H1 (cell line): ENCODE data around the gene DDC. TPM values are rescaled to one million over a fixed set of nuclear protein-coding genes. Genes with fewer than 3 reads are reported as not detected.

Source experiments
- CTCF ChIA-PET: fragments of 300-600 bp; sonication (Branson Sonifier 250); formaldehyde crosslinking; loops from one replicate; lab custom pipeline; 2021; ENCODE audit not compliant: partially characterized antibody; lab: Charles Lee
- POLR2A ChIA-PET: fragments of 300-600 bp; sonication (Branson Sonifier 250); formaldehyde crosslinking; loops from one replicate; lab custom pipeline; 2021; ENCODE audit warnings: inconsistent platforms; ENCODE audit not compliant: partially characterized antibody; lab: Charles Lee
- DNase-seq, 2 experiments: peaks; one replicate each; pipeline versions ENCODE4 v3.0.0 to v3.0.0-alpha.2; 2010 to 2022; ENCODE audit warnings: low spot score in 2 of 2, low read depth in 1 of 2, mixed read lengths in 1 of 2
- FAIRE-seq: peaks from 2 replicates; lab custom pipeline; 2011; peaks lifted over from hg19 to GRCh38; lab: Jason Lieb, UNC
- H2AFZ ChIP-seq: 2 replicates; pipeline ENCODE4 v1.8.1; 2012; ENCODE audit warnings: low read length, inconsistent platforms
- H2AK5ac ChIP-seq: 2 replicates; pipeline ENCODE4 v1.6.1; 2013; ENCODE audit warnings: low read depth, low read length
- H2BK120ac ChIP-seq: replicated peaks from 2 replicates; pipeline ENCODE3; 2013; ENCODE audit warnings: low read depth, low read length, inconsistent platforms
- H2BK12ac ChIP-seq: 2 replicates; pipeline ENCODE4 v1.6.1; 2013; ENCODE audit warnings: low read depth, low read length
- H2BK15ac ChIP-seq: 2 replicates; pipeline ENCODE4 v1.6.1; 2013; ENCODE audit warnings: low read length
- H2BK20ac ChIP-seq: 2 replicates; pipeline ENCODE4 v1.6.1; 2013; ENCODE audit warnings: low read length
- H2BK5ac ChIP-seq: 2 replicates; pipeline ENCODE4 v1.6.1; 2013; ENCODE audit warnings: low read depth, low read length
- H3K14ac ChIP-seq: 2 replicates; pipeline ENCODE4 v1.6.1; 2013; ENCODE audit warnings: inconsistent platforms; ENCODE audit not compliant: insufficient read length
- H3K18ac ChIP-seq: 2 replicates; pipeline ENCODE4 v1.6.1; 2013; ENCODE audit warnings: low read length; ENCODE audit errors: extremely low read depth
- H3K23ac ChIP-seq: 2 replicates; pipeline ENCODE4 v1.6.1; 2013; ENCODE audit warnings: inconsistent platforms; ENCODE audit not compliant: insufficient read length
- H3K23me2 ChIP-seq: 2 replicates; pipeline ENCODE4 v1.6.1; 2013; ENCODE audit warnings: low read depth, low read length
- H3K27ac ChIP-seq: 2 replicates; pipeline ENCODE4 v1.6.1; 2011; ENCODE audit warnings: low read depth, low read length, inconsistent platforms
- H3K27me3 ChIP-seq, 4 experiments: replicated peaks in 1 of 4; 1 replicate in 1 of 4; 2 replicates in 3 of 4; pipeline versions ENCODE4 v1.6.1 to v1.8.1; 2011 to 2013; ENCODE audit warnings: low read length in 3 of 4, mild to moderate bottlenecking in 3 of 4, inconsistent platforms in 2 of 4, mixed read lengths in 2 of 4, moderate library complexity in 1 of 4; ENCODE audit not compliant: control insufficient read depth in 3 of 4, insufficient read depth in 3 of 4; ENCODE audit errors: extremely low read depth in 1 of 4
- H3K36me3 ChIP-seq, 4 experiments: 2 replicates each; pipeline versions ENCODE4 v1.6.1 to v1.8.1; 2011 to 2013; ENCODE audit warnings: mild to moderate bottlenecking in 4 of 4, low read length in 3 of 4, moderate library complexity in 2 of 4, control low read depth in 1 of 4, inconsistent platforms in 1 of 4; ENCODE audit not compliant: insufficient read depth in 4 of 4, control insufficient read depth in 2 of 4
- H3K4ac ChIP-seq: replicated peaks from 2 replicates; pipeline ENCODE3; 2013; ENCODE audit warnings: low read length, low read depth, mixed read lengths, inconsistent platforms; ENCODE audit not compliant: insufficient read length
- H3K4me1 ChIP-seq, 4 experiments: replicated peaks in 1 of 4; 1 replicate in 1 of 4; 2 replicates in 3 of 4; pipeline versions ENCODE4 v1.6.1 to v1.8.1; 2011 to 2013; ENCODE audit warnings: low read length in 3 of 4, inconsistent platforms in 2 of 4, mixed read lengths in 1 of 4; ENCODE audit not compliant: insufficient read depth in 4 of 4, control insufficient read depth in 3 of 4
- H3K4me2 ChIP-seq, 2 experiments: 2 replicates each; pipeline versions ENCODE4 v1.6.1 to v1.8.1; 2011 to 2013; ENCODE audit warnings: low read depth in 2 of 2, low read length in 2 of 2, control low read depth in 1 of 2, inconsistent platforms in 1 of 2, mild to moderate bottlenecking in 1 of 2; ENCODE audit not compliant: insufficient read depth in 1 of 2
- H3K4me3 ChIP-seq, 4 experiments: fragments of 200-600, 300-600 bp in 1 of 4; sonication (generic), shearing (Covaris generic), sonication (Bioruptor Twin) in 1 of 4; 2 replicates each; pipeline versions ENCODE4 v1.5.1 to v1.8.1; 2011 to 2016; ENCODE audit warnings: low read length in 4 of 4, low read depth in 3 of 4, control low read depth in 2 of 4, inconsistent platforms in 2 of 4, mild to moderate bottlenecking in 2 of 4, mixed read lengths in 1 of 4, moderate library complexity in 1 of 4; ENCODE audit not compliant: insufficient read depth in 2 of 4; ENCODE audit errors: extremely low read depth in 1 of 4
- H3K56ac ChIP-seq: replicated peaks from 2 replicates; pipeline ENCODE3; 2013; ENCODE audit warnings: low read depth, mild to moderate bottlenecking, mixed read lengths, low read length, inconsistent platforms; ENCODE audit not compliant: insufficient read length
- H3K79me1 ChIP-seq: 2 replicates; pipeline ENCODE4 v1.6.1; 2013; ENCODE audit warnings: low read depth, low read length, control low read depth
- H3K79me2 ChIP-seq, 2 experiments: 2 replicates each; pipeline versions ENCODE4 v1.6.1 to v1.8.1; 2012 to 2013; ENCODE audit warnings: low read length in 2 of 2, mild to moderate bottlenecking in 2 of 2, inconsistent platforms in 1 of 2; ENCODE audit not compliant: insufficient read depth in 2 of 2, control insufficient read depth in 1 of 2
- H3K9ac ChIP-seq, 4 experiments: replicated peaks in 1 of 4; 1 replicate in 1 of 4; 2 replicates in 3 of 4; pipeline versions ENCODE4 v1.6.1 to v1.8.1; 2011 to 2013; ENCODE audit warnings: low read depth in 3 of 4, low read length in 3 of 4, control low read depth in 2 of 4, mild to moderate bottlenecking in 2 of 4, moderate library complexity in 2 of 4, inconsistent platforms in 1 of 4; ENCODE audit errors: extremely low read depth in 1 of 4
- H3K9me3 ChIP-seq, 2 experiments: 2 replicates each; pipeline versions ENCODE4 v1.6.1 to v1.8.1; 2012 to 2013; ENCODE audit warnings: mild to moderate bottlenecking in 2 of 2, moderate library complexity in 2 of 2, control low read depth in 1 of 2, inconsistent platforms in 1 of 2, low read depth in 1 of 2, low read length in 1 of 2, mixed read lengths in 1 of 2; ENCODE audit not compliant: insufficient read depth in 2 of 2
- H4K20me1 ChIP-seq, 2 experiments: replicated peaks in 1 of 2; 2 replicates each; pipeline versions ENCODE3 to v1.8.1; 2011 to 2013; ENCODE audit warnings: inconsistent platforms in 2 of 2, low read length in 2 of 2, mild to moderate bottlenecking in 1 of 2; ENCODE audit not compliant: insufficient read depth in 2 of 2, control insufficient read depth in 1 of 2
- H4K5ac ChIP-seq: 2 replicates; pipeline ENCODE4 v1.6.1; 2013; ENCODE audit warnings: low read length, low read depth, mixed read lengths, inconsistent platforms; ENCODE audit not compliant: insufficient read length
- H4K8ac ChIP-seq: 2 replicates; pipeline ENCODE4 v1.8.0; 2013; ENCODE audit warnings: mild to moderate bottlenecking, moderate library complexity, low read length, inconsistent platforms; ENCODE audit not compliant: insufficient read depth; ENCODE audit errors: extremely low read depth
- H4K91ac ChIP-seq: replicated peaks from 2 replicates; pipeline ENCODE3; 2013; ENCODE audit warnings: low read length, mixed read lengths, inconsistent platforms; ENCODE audit not compliant: insufficient read length
- BRCA1 ChIP-seq: IDR thresholded peaks from 2 replicates; pipeline ENCODE4 v1.6.1; 2012; ENCODE audit warnings: low read depth, low read length, improper control_type of control experiment
- CTBP2 ChIP-seq: IDR thresholded peaks from 2 replicates; pipeline ENCODE4 v1.7.0; 2011; ENCODE audit warnings: borderline replicate concordance, mild to moderate bottlenecking, moderate library complexity, mixed read lengths, low read length; ENCODE audit not compliant: insufficient read depth, insufficient read length
- RNF2 ChIP-seq: fragments of 200-900, 300-1000 bp; sonication (generic); IDR thresholded peaks from 2 replicates; pipeline ENCODE4 v1.7.1; 2016; ENCODE audit warnings: borderline replicate concordance, low read depth, mild to moderate bottlenecking, antibody characterized with exemption, low read length; ENCODE audit not compliant: poor library complexity, severe bottlenecking; ENCODE audit errors: missing control alignments
- SP1 ChIP-seq: IDR thresholded peaks from 2 replicates; pipeline ENCODE4 v1.6.1; 2011; ENCODE audit warnings: low read depth, low read length
- SUZ12 ChIP-seq: fragments of 200-600 bp; sonication (generic); IDR thresholded peaks from 2 replicates; pipeline ENCODE4 v1.6.1; 2012; ENCODE audit warnings: mild to moderate bottlenecking, inconsistent platforms, low read length, moderate library complexity, mixed read lengths
- WGBS, 2 experiments: shearing (Covaris generic) in 1 of 2; methylation state at CpG; one replicate each; pipeline versions ENCODE4 v1.1.6 to v1.1.7; 2013 to 2015; ENCODE audit warnings: low lambda C conversion rate in 2 of 2, mixed read lengths in 2 of 2, inconsistent platforms in 1 of 2, low coverage in 1 of 2, missing lambda C conversion rate in 1 of 2; ENCODE audit not compliant: insufficient replicate concordance in 2 of 2, insufficient coverage in 1 of 2, insufficient read length in 1 of 2; ENCODE audit errors: extremely low coverage in 1 of 2, missing lambda C conversion rate in 1 of 2; 5-methylcytosine and 5-hydroxymethylcytosine counted together
- polyA plus RNA-seq, 7 experiments: library from polyadenylated mRNA; depleted of rRNA in 3 of 7; stranded (reverse) in 5 of 7; unstranded in 2 of 7; fragments of >200 nt in 5 of 7; fragments of 200-250 nt in 2 of 7; gene quantifications; 1 replicate in 5 of 7; 2 replicates in 1 of 7; 4 replicates in 1 of 7; pipeline versions ENCODE4 v1.2.1 to v1.2.3, GENCODE V29; 2011 to 2013; ENCODE audit warnings: missing spikeins in 2 of 7, mixed read lengths in 2 of 7
- total RNA-seq: library from RNA; stranded (reverse); fragmentation: NEBNext Ultra II Directional; extraction: Animal tissue kit (Norgen Biotek cat#: 25700); gene quantifications from 2 replicates; pipeline ENCODE4 v1.2.1, GENCODE V29; 2021

DDC gene
- total and polyA plus RNA-seq, 2 of the 8 experiments (the other 6 are each of a cell fraction or from before 2014, with no cell fraction given) = 0.05 TPM; not detected in 1

DNA sequence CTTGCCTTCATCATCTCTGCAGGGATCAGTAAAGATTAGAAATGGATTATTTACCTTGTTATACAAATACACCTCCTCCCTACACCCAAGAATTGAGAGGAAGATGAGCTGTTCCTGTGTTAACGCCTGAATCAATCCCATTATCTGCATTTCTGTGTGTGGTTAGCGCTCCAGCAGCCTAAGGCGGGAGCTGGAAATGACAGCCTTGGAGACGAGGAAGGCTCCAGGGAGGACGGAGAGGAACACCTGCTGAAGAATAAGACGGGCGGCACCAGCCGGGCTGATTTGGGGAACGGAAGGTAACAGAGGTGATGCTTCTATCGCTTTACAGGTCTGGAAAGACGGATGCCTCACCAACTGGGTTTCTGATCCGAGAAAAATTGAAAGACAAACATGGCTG, 34.2 kb upstream of the DDC start:
- Histone ChIP-seq H3K4ac (no peak overlapping the region), H3K27ac (no peak overlapping the region), H3K9me3 (no peaks in the 10 kb centered on the region), H3K79me1 (peaks cover 2% of the 10 kb centered on the region; the same call in 1 of the 2 replicates), H2AK5ac (no peak overlapping the region), H2BK12ac (no peak overlapping the region), H4K20me1 (peaks cover 0 to 2% of the 10 kb centered on the region in 2 experiments), H3K9ac (no peak overlapping the region), H4K8ac (no peak overlapping the region), H3K4me2 (no peak overlapping the region), H3K56ac (no peak overlapping the region), H4K91ac (no peak overlapping the region), H3K14ac (no peak overlapping the region), H2BK20ac (no peak overlapping the region), H2BK15ac (no peak overlapping the region), H3K23ac (no peak overlapping the region), H2BK5ac (no peak overlapping the region), H3K36me3 (peaks cover 0 to 16% (median 13%) of the 10 kb centered on the region in 4 experiments; a peak in 6 of 8 replicates), H4K5ac (no peak overlapping the region), H3K79me2 (no peaks in the 10 kb centered on the region), H3K27me3 (no peaks in the 10 kb centered on the region), H2AFZ (no peak overlapping the region), H3K4me1 (peaks cover 0 to 3% (median 1%) of the 10 kb centered on the region in 4 experiments; a peak in 3 of 7 replicates), H2BK120ac (no peak overlapping the region), H3K4me3 (no peak overlapping the region), H3K23me2 (no peaks in the 10 kb centered on the region), H3K18ac (no peak overlapping the region)
- 89% methylated on average over 12 of the region's 12 CpGs; no CpG with 5 or more reads in 1 of the 2 experiments for WGBS, 2 experiments
- CTCF ChIA-PET = interaction anchor here (1.3 to 4.7 kb wide), 3 partner anchors 12 to 542 kb away, joined by 3 to 33 read pairs (median 25); no protein-coding TSS in a partner anchor
- no peak for TF ChIP-seq CTBP2
- no peak for TF ChIP-seq SUZ12
- TF ChIP-seq RNF2 = no peak
- no peak for TF ChIP-seq BRCA1
- TF ChIP-seq SP1 = no peak
- FAIRE-seq (no peak), DNase-seq (no peak)
- POLR2A ChIA-PET = no interaction called here
